ENCODE data around the gene PSMB5.
"Not testable (repeated sequence)": the region's sequence is repeated elsewhere in the genome, so short reads cannot be mapped to it uniquely, and the experiment has no call there.

The PSMB5 gene

DNA sequence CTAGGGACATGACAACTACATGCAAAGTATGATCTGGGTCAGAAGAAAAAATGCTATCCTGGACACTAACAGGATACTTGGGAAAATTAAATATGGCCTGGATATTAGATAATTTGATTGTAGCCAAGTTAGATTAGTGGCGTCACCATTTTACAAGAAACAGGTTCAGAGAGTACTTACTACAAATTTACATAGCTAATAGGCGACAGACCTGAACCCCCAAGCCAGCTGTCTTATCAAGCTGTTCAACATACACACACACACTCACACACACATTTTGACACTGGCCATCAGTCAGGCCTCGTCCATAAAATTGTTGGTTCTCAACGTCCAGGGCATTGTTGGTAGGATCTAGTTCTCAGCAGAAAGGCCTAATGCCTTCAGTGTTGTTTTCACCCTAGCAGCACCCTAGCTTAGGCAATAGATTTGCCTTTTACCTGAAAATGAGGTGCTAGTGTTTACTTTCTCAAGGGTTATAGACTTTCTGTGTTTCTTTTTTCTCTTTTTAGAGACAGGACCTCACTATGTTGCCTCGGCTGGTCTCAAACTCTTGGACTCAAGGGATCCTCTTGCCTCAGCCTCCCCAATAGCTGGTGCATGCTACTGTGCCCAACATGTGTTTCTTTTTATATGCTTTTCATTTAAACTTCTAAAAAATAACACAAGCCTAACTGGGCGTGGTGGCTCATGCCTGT lies 21.5 kb downstream of the PSMB5 start:
- DNase-seq: no peak

DNA sequence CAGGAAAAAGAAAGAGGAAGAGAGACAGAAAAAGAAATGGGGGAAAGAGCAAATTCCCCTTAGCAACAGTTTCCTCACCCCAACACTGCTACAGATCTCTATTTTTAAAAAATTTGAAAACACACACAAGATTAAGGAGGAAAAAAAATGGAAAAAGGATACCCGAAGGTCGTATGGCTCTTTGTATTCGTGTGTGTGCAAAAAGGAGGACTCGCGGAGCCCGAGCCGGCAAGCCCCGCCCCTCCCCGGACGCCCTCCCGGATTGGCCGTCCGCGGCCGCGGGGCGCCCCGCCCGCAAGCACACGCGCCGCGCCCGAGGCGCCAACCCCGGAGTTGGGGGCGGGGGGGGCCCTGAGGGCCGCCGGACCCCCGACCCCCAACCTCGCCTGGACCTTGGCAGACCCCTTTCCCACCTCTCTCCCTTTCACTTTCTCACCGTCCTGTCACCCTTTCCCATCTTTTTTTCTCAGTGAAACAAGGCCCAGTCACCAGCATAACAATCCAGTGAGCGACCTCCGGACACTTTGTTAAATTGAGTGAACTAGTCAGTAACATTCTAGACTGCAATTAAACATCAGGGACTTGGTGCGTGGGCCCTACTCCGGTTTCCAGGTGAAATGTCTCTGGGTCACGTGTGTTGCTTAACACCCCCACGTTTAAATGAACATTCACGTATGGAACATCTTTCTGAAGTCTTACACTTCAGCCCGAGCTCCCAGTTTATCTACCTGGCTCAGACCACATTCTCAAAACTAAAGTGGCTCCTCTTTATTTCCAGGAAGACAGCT lies 24.6 kb downstream of the PSMB5 start, which contains the start of gene C14orf93:
TSS of gene C14orf93 (minus strand) at position 205 of the 788 bp plus-strand sequence. CDS start 11,120 bp downstream, outside the sequence.
- DNase-seq: peak; percentile 94

DNA sequence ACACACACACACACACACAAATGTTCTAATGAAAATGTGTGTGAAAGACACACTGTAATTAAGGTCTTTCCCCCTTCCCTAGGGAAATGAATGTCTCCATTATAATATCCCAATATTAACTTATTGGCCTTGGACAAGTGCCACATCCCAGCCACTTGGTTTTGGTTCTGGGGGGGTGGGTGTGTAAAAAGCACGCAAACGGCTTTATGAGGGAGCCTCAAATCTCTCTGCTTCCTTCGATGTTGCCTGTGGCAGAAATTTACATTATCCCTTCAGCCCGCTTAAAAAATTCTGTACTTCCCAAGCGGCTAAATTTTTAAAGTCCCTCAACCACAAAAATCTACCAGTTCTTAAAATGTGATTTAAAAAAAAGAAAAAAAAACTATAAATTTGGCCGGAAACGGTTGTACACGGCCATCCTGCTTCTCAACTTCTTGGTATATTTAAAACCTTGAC lies 25.2 kb downstream of the PSMB5 start:
- DNase-seq: no peak

DNA sequence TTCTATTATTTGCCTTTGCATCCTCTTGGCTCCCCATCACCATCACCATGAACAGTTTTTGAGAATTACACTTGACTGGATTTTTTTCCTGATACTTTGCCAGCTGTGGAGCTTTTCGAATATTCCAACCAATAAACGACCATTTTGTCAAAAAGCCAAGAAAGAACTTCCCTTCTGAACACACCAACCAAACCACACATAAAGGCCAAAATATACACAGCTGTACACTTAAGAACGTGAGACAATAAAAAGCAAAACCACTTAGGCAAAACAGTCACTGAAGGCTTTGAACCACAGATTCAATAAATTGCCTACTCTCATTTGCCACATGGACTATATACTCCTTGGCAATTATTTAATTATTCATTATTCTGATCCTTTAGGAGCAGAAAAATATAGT lies 25.9 kb downstream of the PSMB5 start:
- no peak for DNase-seq

DNA sequence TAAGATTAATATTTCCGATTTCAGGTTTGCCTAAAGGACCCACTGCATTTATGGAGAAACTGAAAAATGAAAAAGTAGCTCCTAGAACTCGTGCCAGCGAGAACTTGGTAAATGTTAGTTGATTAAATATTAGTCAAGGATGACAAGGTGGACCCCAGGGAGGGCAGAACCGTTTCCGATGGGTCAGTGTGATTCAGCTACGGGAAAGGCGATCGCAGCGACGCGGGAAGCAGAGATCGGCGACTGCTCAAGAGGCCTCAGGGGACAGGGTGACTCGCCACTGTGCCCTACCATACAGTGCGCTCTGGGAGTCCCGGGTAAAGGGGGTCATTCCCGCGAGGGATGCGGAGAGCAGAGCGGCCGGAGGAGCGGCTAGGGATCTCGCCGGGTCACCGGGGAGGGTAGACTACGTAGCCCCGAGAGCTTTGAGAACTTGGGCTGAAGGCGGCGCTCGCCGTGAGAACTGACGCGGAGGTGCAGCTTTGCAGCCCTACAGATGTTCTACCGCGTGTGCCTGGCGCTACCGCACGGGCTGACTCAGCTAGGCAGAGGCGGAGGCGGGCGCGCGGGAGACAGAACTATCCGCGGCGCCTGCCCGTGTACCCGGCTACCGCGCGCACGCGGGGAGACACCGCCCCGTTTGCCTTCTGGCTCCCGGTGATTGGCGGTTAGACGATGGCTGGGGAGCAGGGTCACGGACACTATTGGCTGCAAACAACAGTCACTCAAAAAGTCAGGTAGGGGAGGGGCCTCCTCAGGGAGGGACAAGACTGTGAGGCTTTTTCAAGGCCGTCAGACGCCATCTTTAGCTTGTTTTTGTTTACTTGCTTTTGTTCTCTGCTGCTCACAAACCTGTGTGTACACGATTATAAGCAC lies 27.9 kb downstream of the PSMB5 start:
- peak; percentile 100 for DNase-seq

DNA sequence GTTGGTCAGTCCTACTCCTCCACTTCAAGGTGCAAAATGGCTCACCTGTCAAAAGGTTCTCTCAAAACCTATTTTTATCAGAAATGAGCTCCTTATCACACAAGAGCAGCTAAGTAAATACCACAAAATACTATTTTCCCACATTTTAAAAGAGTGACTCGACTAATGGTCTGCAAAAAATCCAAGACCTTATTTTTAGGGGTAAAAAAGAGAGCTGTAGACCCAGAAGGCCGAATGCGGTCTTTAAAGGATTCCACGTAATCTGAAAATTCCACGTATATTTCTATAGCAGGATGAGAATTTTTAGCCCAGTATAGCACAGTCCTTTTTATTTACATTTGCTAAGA lies 28.5 kb downstream of the PSMB5 start:
- no peak for DNase-seq

DNA sequence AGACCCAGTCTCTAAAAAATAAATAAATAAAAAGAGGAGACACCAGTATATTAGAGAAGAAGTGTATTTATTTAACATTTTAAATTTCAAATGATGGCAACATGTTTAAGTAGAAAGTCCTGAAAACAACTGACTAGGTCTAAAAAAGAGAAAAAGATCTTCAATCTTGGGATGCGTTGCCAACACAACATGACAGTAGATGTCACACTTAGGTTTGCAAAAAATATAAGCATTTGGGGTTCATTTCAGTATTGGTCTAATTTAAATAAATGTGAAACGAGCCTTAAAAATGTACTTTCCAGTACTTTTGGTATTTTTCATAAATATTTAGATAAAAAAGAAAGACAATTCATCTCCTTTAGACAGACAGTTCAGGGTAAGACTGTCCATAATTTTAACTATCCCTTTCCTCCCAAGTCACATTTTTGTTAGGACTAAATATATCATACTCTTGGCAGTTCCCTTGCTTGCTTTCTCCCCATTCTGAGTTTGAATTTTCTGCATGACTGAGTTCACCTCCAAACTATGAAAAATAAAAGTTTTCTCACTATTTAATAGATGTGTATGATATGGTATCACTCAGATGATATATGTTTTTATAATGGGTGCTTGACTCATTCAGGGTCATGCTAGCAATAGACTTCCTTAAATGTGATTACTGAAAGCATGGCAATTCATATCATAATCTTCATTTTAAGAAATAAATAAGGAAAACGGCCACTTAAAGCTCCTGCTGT lies 29.1 kb downstream of the PSMB5 start:
- no peak for DNase-seq

DNA sequence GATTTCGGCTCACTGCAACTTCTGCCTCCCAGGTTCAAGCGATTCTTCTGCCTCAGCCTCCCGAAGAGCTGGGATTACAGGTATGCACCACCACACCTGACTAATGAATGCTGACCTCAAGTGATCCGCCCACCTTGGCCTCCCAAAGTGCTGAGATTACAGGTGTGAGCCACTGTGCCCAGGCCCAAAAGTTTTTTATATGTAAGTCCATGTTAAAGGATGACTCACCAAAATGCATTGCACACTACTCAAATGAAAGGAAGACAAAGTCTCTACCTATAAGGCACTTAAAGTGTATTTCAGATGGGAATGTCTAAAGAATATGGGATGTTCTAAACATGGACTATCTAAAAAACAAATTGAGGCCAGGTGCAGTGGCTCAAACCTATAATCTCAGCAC lies 30.4 kb downstream of the PSMB5 start:
- not testable (repeated sequence) for DNase-seq

DNA sequence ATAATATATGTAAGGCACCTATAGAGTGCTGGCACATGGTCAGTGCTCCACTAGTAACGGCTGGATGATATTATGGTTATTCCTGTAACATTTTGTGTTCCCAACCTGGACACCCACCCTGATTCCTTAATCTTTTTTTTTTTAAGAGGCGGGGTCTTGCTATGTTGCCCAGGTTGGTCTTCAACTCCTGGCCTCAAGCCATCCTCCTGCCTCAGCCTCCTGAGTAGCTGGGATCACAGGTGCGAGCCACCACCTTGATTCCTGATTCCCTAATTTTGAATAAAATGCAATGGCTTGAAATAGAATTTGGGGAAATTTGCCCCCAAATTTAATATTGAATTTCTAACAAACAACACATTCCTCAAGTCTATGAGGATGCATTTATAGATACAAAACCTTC lies 32.1 kb downstream of the PSMB5 start:
- no peak for DNase-seq

DNA sequence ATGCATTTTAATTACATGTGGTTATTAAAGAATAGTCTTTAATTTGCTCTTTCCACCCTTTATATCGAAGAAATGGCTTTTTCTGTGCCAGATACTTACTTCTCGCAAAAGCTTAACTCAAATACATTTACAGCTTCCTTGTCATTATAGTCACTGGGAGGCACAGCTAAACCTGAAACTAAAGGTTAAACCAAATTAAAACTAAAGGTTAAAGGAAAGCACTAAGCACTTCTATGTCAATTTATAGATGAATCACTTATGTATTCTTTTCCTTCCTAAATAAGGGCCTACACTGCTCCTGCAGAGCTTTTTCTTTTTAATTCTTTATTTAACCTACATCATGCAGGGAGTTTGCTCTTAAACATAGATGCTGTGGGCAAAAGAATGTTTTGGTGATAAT lies 33.8 kb downstream of the PSMB5 start:
- no peak for DNase-seq

DNA sequence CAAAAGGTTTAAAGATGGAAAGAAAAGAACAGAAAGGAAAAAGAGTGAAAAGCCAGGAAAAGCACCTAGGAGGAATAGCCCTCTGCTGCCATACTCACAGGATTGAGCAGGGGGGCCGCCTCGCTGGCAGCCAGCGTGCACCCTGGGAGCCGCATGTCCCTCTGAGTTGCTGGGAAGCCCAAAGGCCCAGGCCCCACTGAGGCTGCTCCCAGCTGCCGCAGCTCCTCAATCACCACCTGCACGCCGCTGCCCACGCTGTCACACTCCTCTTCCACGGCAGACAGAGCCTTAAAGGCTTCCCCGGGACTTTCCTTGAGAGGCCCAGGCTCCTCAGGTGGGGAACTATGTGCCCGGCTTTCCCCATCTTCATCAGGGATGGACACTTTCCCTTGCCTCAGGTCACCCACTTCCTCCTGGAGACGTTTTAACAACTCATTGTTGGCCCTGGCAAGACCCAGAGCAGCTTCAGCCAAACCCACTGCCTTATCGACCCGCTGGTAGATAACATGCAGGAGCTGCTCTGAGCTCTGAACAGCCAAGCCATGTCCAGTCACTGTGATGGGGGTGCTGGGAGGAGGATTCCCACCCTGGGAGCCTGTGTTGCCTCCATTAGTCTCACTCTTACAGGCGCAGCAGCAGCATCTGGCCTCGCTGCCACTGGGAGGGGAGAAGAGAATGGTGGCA lies 36.2 kb downstream of the PSMB5 start:
- no peak for DNase-seq

DNA sequence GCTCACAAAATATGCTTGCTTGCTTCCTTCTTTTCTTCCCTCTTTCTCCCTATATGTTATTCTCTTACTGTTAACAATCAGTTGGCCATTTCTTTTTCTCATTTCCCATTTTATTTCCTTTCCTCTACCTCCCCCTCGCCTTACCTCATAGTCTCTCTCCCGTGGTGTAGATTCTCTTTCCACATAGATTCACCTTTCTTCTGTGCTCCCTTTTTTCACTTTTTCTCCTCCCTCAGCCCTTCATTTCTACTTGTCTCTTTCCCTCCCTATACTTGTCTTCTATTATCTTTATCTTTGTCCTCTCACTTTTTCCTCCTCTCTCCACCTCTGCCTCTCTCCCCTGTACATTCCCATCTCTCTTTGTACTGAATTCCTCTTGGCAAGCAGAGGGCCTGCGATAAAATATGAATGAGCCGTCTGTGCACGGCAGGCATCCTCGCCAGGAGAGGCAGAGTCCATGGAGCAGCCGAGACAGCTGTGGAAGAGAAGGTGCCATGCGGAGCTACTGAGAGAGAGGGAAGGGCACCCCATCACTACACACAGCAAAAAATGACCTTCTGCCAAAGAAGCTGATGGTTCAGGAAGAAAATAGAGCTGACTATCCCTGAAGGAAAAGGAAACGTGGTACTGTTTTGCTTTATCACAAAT lies 36.9 kb downstream of the PSMB5 start:
- DNase-seq: peak; percentile 77

DNA sequence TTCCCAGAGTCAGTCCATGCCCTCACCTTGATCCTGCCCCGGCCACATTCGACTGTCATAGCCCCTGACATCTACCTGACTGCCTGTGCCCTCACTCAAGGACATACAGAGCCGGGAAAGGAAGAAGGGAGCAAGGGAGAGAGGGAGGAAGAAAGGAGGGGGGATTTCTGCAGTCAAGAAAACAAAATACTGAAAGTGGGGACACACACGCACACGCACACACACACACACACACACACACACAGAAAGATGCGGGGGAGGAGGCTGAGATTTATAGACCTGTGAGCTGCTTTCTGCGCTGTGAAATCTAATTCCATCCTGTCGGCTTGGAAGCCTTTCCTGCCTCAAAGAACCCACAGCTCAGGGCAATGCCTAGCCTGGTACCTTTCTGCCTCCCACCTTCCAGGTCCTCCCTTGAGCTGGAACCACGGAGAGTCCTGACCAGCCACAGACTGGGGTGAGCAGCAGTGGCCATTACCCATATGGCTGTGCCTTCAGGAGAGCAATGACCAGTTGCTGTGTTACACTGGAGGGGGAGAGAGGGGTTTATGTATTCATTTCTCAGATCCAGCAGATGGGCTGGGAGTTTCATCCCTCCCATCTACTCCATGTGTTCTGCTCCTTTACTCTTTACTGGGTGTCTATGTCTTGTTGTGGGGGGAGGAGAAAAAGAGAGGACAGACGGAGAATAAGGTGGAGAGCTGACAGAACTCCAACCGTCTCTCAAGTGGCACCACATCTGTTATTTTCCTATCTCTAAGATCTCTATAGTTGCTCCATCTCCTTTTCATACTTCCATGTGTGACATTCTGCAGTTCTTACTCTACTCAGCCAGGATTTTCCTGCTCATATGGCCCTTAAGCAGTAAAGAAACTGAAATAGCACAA lies 37.7 kb downstream of the PSMB5 start:
- peak; percentile 98 for DNase-seq

DNA sequence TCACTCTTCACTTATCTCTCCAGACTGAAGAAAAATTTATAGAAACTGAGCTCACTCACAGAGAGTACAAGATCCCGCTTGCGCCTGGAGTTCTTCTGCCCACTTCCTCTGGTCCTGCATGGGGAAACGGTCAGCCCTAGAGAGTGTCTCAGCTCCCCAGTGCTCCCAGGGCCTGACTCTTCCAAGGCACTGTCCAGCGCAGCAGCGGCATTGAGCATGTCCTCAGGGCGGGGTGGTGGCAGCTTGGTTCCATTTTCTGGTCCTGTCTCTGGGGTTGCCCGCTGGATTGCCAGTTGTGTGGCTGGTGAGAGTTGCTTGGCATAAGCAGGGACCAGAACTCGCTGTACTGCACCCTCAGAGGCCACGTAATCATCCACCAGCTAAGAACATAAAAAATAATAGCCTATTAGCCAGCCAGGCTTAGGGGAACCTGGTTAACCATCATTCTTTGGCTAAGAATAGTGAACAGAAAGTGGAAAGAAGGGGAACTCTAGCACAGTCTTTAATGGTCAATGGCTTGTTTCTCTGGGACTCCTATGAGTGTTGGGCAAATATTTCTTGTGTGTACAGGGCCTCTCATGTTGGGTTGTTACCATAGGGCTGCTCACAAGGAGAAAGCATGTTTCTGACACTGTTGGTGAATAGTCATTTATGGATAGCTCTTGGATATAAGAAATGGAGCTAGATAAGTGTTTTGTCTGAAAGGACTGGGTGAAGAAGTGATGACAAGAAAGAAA lies 38.6 kb downstream of the PSMB5 start:
- DNase-seq: no peak

DNA sequence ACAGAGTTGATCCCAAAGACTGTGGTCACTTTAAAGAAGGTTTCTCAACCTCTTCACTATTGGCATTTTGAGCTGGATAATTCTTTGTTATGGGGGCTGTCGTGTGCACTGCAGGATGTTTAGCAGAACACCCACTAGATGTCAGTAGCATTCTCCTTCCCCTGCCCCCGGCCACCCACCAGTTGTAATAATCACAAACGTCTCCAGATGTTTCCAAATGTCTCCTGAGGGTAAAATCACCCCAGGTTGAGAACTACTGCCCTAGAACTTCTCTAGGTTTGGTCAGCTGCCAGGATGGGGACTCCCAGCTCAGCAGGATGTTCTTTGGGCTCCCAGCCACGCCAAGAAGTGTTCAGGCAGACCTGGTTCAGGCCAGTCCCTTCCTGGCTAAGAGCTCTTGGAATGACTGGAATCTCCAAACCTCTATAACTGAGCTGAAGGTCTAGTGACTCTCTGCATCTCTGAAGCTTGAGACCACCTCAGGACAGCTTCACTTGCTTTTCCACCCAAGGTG lies 39.9 kb downstream of the PSMB5 start:
- peak; percentile 87 for DNase-seq

DNA sequence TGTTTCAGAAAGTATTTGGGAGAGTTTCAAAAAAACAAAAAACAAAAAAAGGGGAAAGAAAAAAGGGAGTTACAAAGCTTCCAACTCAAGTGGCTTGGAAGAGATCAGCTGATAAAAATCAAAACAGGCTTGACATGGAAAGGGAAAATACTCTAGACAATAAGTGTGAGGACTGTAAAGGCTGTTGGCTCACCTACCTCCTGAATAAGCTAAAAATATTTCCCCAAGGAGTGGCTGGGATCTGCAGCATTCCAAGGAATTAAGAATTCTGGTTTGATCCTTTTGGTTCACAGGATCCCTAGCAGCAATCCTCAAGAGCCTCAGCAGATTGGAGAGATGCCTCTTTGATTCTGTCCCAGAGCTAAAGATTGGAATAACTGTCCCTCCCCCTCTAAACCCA lies 41.2 kb downstream of the PSMB5 start:
- DNase-seq: no peak

DNA sequence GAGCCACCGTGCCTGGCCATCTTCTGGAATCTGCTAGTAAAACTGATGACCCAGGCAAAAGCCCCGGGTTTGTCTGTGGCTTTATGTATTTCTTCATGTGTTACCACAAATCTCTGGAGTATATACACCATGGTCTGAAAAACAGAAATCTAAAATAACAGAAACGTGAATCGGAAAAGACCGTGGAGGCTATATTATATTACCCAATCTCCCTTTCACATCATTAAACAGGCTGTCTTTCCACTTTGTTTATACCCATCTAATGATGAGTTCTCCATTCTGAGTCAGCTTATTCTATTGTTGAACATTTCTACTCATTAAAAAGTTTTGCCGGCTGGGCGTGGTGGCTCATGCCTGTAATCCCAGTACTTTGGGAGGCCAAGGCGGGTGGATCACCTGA lies 42.8 kb downstream of the PSMB5 start:
- DNase-seq: no peak

DNA sequence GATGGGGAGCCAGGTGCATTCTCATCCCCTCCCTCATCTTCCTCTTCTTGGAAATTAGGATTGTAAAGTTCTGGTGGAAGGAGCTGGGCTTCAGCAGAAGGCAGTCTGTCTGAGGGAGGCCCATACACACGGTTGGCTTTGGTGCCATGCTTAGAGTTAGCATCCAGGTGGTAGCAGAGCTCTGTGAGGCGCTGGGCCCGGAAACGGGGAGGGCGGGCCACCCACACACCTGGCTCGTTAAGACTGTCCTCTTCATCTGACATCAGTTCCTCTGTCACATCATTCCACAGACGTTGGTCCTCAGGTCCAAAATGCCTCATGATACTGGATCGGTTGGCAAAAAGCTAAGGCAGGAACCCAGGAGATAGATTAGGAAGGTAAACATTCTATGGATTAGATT lies 47.4 kb downstream of the PSMB5 start:
- DNase-seq: no peak

DNA sequence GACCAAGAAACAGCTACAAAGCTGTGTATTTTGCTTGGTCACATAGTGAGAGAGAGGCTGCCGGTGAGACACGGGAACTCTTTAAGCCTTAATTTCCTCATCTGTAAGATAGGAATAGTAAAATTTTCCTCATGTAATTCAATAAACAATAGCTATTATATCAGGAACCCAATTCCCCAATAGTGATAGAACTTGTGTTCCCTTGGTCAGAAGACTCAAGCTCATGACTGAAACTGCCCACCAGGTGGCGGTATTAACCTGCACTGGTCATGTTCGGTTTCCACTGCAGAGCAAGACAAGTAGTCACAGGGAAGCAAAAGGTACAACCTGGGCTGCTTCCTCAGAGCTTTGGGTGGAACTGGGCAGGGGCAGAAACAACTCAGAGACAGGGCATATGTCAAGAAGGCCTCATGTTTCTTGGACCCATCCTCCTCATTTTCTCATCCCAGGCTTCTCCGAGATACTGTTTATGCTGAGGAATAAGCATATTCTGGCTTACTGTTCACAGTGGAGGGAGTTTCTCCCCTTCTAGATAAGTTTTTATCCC lies 48.1 kb downstream of the PSMB5 start:
- peak; percentile 96 for DNase-seq

Data from NCI-H2171 (cell line).